Hepatocyte (in vitro differentiated cells): Measurements from ENCODE around the gene SLC6A17.

Source experiments
- CTCF ChIP-seq: fragments of 200-600 bp; sonication (generic); IDR thresholded peaks from 2 replicates; pipeline ENCODE4 v1.5.1; 2016; ENCODE audit warnings: antibody characterized with exemption, mild to moderate bottlenecking; ENCODE audit not compliant: poor library complexity
- EZH2 ChIP-seq: fragments of 200-600 bp; sonication (generic); IDR thresholded peaks from 2 replicates; pipeline ENCODE4 v1.6.1; 2016; ENCODE audit warnings: antibody characterized with exemption, mild to moderate bottlenecking, borderline replicate concordance
- EZH2phosphoT487 ChIP-seq: fragments of 200-600 bp; sonication (generic); IDR thresholded peaks from one replicate; pipeline ENCODE4 v1.6.1; 2018; ENCODE audit warnings: antibody characterized with exemption, mild to moderate bottlenecking, low read depth, moderate library complexity; ENCODE audit not compliant: unreplicated experiment, severe bottlenecking

DNA sequence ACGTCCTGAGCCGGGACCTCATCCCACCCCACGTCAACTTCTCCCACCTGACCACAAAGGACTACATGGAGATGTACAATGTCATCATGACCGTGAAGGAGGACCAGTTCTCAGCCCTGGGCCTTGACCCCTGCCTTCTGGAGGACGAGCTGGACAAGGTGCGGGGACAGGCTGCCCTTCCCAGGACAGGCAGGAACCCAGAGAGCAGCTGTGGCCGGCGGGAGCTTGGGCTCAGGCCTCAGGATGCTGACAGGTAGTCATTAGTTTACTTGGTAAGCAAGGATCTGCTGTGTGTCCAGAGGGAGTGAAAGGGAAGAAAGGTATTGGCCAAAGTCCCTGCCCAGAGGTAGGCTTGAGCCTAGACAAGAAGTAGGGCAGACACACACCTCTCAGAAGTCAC lies 42.2 kb downstream of the SLC6A17 start:
- TF ChIP-seq CTCF = no peak
- no peak for TF ChIP-seq EZH2
- no peak for TF ChIP-seq EZH2phosphoT487
